NCI-H1417 (cell line): ENCODE data around the gene AUP1.
"Not testable (repeated sequence)": the region's sequence is repeated elsewhere in the genome, so short reads cannot be mapped to it uniquely, and the experiment has no call there.

Experiments used
- DNase-seq, 3 experiments: peaks; one replicate each; lab custom pipeline; 2025; lab: John Stamatoyannopoulos, UW

AUP1 gene

DNA sequence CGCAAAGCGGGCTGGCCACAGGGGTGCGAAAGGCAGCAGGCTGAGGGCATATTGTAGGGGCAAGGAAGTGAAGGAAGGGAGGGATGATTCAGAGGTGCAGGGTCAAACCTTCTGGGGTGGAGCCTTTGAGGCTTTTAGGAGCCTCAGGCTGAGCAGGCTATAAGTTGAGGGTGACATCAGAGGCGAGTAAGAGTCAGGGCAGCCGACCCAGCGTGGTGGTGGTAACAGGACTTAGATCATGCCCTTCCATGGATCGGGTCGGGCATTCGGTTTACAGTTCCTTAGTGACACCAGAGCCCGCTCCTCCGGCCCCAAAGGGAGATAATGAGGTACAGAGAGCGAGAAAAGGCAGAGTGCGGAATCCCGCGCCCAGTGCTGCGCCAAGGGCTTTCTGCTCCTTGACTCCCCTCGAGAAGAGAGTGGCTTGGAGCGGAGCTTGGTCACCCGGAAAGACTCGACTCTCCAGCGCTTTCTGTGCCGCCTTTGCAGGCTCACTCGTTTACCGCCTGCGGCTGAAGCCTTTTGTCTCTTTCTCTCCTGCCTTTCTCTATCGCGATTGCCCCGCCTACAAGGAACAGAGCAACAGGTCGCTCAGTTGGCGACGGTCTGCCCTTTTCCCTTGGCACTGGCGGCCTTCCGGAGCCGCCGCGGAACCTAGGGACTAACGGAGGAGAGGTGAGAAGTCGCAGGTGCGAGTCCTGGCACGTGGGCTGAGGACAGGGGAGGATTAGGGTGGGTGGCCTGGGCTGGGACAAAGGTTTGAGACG, 30.8 kb downstream of the AUP1 start:
- peak in 1 of 3 experiments; percentile 49 for DNase-seq

DNA sequence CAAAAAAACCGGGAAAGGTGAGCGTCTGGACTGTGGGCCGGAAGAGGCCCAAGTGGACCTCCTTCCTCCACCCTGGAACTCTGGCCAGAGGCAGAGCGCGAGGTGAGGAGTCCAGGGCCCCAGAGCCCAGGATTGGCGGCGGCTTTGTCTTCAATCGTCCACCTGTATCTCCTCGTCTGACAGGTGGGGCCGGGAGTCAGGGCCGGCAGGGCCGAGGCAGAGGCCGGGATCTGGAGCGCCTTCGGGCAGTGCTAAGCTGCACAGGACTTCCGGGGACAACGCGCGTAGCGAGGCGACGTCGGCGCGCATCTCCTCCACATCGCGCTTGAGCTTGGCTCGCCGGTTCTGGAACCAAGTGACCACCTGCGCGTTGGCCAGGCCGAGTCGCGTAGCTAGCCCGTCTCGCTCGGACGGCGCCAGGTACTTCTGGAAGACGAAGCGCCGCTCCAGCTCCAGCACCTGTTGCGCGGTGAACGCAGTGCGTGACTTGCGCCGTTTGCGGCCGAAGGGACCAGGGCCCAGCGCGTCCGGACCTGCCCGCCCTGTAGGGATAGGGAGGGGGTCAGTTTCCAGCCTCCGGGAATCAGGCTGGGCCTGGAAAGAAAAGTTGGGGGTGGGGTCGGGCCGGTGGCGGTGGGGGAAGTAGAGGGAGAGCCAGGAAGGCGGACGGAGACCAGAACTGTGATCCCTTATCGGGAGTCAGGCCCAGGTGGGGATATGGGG, 31.6 kb downstream of the AUP1 start:
- DNase-seq, result peak in 2 of 3 experiments; percentile 79 to 81

DNA sequence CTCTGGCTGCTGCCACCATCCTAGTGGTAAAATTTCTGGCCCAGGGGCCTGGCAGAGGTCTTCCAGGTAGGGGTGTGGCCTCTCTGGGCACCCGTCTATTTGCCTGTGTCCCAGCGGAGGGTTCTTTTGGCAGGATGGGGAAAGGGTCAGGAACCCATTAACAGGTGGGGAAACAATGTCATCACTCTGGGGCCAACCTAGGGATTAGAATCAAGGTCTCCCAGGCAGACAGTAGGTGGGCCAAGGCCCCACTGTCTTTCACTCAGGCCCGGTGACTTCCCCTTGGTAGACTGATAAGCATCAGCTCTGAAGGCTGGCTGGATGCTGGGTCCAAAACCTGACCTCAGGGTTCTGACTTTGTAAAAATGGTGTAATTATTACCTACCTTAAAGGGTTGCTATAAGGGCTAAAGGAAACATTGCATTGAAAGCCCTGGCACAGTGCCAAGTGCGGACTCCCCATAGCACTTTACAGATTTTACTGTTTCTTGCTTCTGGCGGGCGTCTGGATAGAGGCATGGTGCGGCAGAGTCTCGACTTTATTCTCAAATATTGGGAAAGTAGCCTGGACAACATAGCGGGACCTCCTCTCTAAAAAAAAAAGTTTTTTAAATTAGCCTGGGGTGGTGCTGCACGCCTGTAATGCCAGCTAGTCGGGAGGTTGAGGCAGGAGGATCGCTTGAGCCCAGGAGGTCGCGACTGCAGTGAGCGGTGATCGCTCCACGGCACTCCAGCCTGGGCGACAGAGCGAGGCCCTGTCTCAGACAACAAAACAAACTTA, 32.3 kb downstream of the AUP1 start:
- peak in 2 of 3 experiments; percentile 50 to 56 for DNase-seq

DNA sequence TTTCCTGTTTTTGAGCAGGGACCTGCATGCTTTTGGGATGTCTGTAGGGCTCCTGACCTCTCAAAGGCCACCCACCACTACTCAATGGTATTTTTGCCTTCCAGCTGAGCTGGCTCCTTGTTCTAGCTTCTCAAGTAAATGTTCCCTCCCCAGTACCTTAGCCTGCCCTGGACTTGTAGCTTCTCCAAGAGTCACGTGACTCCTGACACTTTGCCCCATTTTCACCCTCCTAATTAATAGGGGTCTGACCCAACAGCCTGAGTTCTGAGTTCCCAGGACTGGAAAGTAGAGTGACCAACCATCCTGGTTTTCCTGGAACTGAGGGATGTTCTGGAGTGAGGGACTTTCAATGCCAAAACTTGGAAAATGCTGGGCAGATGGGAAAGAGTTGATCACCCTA, 34.1 kb downstream of the AUP1 start:
- no peak for DNase-seq

GRCh38 chr2:74493546-74493945, 36.0 kb downstream of the AUP1 start:
- DNase-seq, result no peak

GRCh38 chr2:74491648-74492544, 37.6 kb downstream of the AUP1 start:
- no peak for DNase-seq

GRCh38 chr2:74489906-74490305, 39.6 kb downstream of the AUP1 start:
- no peak for DNase-seq

- DNase-seq, result no peak
These were observed 40.6 kb downstream of the AUP1 start for GRCh38 chr2:74488643-74489481.

- no peak for DNase-seq
These were observed 43.4 kb downstream of the AUP1 start for GRCh38 chr2:74486141-74486540.

DNA sequence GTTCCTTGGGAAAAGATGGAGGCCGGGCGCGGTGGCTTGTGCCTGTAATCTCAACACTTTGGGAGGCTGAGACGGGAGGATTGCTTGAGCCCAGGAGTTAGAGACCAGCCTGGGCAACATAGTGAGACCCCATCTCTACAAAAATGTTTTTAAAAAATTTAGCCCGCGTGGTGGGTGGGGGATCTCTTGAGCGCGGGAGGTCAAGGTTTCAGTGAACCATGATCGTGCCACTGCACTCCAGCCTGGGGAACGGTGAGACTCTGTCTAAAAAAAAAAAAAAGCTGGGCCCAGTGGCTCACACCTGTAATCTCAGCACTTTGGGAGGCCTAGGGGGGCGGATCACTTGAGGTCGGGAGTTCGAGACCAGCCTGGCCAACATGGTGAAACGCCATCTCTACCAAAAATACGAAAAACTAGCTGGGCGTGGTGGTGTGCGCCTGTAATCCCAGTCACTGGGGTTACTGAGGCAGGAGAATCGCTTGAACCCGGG, 45.8 kb downstream of the AUP1 start:
- not testable (repeated sequence) for DNase-seq

DNA sequence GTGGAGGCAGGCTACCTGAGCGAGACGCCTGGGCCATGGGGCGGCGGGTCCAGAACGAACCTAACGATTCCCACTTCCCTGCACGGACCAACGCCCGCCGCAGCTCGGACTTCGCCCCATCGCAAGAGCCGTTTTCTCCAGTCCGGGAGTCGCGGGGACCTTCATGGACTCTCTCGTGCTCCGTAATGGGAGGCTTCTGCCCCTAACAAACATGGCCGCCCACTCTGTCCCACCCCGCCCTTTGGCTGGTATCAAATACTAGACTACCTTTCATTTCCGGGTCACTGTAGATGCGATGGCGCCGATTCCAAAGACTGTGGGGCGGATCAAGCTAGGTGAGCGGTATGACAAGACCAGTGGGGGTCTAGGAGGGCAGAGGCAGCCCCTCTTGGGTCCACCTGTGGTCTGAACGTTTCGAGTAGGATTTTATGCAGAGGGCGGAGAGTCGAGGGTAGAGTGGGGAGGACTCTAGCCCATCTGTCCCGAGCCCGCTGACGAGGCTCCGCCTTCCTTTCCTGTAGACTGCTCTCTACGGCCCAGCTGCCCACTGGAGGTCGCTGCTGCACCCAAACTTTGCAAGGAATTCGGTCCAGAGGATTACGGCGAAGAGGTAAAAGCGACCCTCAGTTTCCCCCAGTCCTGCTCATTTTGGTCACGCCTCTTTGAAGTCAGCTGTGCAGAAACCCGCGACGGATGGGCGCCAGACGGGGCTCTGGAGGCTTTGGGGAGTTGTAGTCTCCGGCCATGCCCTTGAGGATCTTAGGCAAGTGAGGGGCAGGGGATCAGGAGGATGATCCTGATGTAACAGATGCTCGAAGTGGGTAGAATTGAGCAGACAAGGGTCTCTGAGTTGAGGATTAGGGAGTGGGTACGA, 46.5 kb downstream of the AUP1 start, which contains the start of the genes CCDC142 and TTC31:
TSS of gene CCDC142 (minus strand) at position 198 of the 874 bp plus-strand sequence. CDS start at position 37, 161 bp downstream.
TSS of gene TTC31 (plus strand) at position 281 of the 874 bp plus-strand sequence. CDS start at position 296, 15 bp downstream.
- DNase-seq, result peak; percentile 84 to 99 (median 99)

- peak in 2 of 3 experiments; percentile 70 to 95 for DNase-seq
These were observed 47.3 kb downstream of the AUP1 start for GRCh38 chr2:74481961-74482800.

DNA sequence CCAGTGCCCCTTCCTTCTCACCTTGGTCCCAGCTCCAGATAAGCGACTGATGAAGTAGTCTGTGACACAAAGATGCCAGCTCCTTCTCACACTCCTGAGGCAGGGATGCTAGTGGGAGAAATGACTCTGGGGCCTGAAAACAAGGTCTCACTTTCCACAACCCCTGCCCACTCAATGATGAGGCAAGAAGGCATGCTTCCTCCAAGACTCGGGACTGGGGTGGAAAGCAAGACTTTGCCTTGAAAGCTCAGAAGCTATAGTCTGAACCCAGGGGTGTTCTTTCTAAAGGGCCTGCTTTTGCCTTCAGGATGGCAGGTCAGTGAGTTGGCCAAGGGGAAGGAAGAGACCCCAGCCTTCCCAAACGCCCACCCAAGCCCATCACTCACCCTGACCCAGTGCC, 48.1 kb downstream of the AUP1 start:
- no peak for DNase-seq
